GM12872 (cell line): ENCODE results near the gene NUP214.

Source experiments
- TF ChIP-seq, protein P1 (sequence below): IDR thresholded peaks from 3 replicates; pipeline ENCODE4 v1.5.1; 2011; ENCODE audit warnings: low read depth, mild to moderate bottlenecking, low read length, moderate library complexity; ENCODE audit not compliant: insufficient read depth

Gene NUP214

GRCh38 chr9:131084661-131085369 lies 40.6 kb upstream of the NUP214 start:
- TF ChIP-seq, protein P1, sequence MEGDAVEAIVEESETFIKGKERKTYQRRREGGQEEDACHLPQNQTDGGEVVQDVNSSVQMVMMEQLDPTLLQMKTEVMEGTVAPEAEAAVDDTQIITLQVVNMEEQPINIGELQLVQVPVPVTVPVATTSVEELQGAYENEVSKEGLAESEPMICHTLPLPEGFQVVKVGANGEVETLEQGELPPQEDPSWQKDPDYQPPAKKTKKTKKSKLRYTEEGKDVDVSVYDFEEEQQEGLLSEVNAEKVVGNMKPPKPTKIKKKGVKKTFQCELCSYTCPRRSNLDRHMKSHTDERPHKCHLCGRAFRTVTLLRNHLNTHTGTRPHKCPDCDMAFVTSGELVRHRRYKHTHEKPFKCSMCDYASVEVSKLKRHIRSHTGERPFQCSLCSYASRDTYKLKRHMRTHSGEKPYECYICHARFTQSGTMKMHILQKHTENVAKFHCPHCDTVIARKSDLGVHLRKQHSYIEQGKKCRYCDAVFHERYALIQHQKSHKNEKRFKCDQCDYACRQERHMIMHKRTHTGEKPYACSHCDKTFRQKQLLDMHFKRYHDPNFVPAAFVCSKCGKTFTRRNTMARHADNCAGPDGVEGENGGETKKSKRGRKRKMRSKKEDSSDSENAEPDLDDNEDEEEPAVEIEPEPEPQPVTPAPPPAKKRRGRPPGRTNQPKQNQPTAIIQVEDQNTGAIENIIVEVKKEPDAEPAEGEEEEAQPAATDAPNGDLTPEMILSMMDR = no peak

DNA sequence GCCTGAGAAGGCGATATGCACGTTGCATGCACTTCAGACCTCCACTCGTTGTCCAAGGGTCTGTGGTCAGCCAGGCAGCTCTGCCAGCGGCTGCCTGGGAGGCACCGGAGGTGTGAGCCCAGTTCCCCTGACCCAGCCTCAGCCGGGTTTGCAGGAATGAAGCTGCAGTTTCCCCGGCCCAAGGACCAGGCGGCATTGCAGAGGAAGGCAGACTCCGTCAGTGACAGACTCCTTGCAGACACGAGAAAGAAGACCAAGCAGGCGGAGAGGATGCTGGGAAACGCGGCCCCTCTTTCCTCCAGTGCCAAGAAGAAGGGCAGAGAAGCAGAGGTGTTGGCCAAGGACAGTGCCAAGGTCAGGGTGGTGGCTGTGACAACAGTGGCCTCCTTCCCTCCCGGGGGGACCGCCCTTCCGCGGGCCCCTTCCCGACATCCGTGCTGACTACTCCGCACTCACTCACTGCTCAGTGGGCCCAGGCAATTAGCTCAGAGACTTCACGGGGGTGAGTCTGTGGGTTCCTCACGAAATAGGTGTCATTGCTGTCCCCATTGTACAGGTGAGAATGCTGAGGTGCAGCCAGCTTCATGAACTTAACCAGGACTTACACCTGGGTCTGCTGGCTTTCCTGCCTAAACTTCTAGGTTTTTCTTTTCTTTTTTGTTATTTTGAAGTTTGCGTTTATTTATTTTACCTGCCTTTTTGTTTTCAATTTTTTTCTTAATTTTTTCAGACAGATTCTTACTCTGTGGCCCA lies 39.8 kb upstream of the NUP214 start:
- TF ChIP-seq, protein P1 = no peak

GRCh38 chr9:131087354-131087893 lies 38.0 kb upstream of the NUP214 start:
- TF ChIP-seq, protein P1 = no peak

- TF ChIP-seq, protein P1 = no peak
Observed at GRCh38 chr9:131090025-131090787, 35.2 kb upstream of the NUP214 start.

GRCh38 chr9:131091352-131091992 lies 33.9 kb upstream of the NUP214 start:
- TF ChIP-seq, protein P1 = no peak

DNA sequence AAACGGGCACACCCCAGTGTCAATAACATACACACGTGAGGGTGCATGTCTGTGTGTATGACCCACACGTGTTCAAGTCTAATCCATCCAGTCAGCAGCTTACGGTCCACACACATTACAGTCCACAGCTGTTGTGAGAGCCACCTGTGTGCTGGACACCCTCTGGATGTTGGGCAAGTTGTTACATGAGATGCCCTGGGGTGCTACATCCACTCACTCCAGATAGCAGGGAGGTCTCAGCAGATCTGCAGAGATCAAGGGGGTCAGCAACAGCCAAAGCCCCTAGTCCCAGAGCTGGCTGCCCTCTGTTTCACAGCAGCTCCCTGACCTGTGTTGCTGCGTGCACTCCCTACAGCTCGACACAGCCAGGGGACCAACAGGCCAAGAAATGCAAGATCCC lies 33.4 kb upstream of the NUP214 start:
- TF ChIP-seq, protein P1 = no peak
